GM21717 (cell line): ENCODE results near the gene F7.

Source experiments
- ATAC-seq: cut with Tn5 transposase; IDR thresholded peaks from one replicate; pipeline ENCODE4 v1.9.1; 2021; ENCODE audit warnings: mild to moderate bottlenecking, moderate library complexity; ENCODE audit not compliant: unreplicated experiment

Gene F7

DNA sequence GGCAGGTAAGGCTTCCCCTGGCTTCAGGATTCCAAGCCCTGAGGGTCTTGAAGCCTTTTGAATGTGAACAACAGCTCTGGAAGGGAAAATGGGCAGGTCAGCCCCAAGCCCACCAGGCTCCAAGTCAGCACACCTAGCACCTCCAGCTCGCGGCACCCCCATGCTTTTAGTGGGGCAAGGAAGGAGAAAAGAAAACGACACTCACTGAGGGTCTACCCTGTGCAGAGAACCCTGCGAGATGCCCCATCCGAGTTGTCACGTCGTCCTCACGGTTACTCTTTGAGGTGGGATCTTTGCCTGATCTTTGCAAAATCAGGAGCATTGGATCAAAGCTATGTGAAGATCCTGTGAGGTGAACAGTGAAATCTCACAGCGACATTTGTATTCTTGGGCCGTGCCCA, 11.3 kb downstream of the F7 start:
- no peak for ATAC-seq

DNA sequence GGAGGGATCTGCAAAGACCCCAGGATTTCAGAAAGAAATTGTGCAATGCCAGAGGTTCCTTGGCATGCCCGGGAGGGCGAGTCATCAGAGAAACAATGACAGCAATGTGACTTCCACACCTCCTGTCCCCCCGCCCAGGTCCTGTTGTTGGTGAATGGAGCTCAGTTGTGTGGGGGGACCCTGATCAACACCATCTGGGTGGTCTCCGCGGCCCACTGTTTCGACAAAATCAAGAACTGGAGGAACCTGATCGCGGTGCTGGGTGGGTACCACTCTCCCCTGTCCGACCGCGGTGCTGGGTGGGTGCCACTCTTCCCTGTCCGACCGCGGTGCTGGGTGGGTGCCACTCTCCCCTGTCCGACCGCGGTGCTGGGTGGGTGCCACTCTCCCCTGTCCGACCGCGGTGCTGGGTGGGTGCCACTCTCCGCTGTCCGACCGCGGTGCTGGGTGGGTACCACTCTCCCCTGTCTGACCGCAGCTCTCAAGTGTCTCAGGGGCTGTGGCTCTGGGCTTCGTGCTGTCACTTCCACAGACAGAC, 11.8 kb downstream of the F7 start:
- ATAC-seq, result no peak

DNA sequence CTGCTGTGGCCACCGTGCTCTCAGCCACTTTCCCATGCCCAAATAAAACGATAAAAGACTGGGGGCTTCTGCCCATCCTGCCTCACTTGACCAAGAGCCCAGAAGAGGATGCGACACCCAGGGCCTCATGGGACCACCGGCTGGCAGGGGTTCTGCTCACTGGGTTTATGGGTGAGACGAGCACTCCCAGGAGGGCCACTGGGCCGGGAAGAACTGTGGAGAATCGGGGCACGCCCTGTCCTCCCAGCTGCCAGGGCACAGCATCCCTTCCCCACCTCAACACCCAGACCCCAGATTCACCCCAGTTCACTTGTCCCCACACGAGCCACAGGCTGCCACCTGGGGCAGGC, 12.3 kb downstream of the F7 start:
- no peak for ATAC-seq

DNA sequence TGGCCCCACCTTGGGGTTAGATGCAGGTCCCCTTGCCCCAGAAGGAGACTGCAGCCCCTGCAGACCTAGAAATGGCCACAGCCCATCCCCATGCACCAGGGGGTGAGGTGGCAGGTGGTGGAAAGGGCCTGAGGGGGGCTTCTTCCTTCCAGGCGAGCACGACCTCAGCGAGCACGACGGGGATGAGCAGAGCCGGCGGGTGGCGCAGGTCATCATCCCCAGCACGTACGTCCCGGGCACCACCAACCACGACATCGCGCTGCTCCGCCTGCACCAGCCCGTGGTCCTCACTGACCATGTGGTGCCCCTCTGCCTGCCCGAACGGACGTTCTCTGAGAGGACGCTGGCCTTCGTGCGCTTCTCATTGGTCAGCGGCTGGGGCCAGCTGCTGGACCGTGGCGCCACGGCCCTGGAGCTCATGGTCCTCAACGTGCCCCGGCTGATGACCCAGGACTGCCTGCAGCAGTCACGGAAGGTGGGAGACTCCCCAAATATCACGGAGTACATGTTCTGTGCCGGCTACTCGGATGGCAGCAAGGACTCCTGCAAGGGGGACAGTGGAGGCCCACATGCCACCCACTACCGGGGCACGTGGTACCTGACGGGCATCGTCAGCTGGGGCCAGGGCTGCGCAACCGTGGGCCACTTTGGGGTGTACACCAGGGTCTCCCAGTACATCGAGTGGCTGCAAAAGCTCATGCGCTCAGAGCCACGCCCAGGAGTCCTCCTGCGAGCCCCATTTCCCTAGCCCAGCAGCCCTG, 12.8 kb downstream of the F7 start:
- ATAC-seq, result no peak

DNA sequence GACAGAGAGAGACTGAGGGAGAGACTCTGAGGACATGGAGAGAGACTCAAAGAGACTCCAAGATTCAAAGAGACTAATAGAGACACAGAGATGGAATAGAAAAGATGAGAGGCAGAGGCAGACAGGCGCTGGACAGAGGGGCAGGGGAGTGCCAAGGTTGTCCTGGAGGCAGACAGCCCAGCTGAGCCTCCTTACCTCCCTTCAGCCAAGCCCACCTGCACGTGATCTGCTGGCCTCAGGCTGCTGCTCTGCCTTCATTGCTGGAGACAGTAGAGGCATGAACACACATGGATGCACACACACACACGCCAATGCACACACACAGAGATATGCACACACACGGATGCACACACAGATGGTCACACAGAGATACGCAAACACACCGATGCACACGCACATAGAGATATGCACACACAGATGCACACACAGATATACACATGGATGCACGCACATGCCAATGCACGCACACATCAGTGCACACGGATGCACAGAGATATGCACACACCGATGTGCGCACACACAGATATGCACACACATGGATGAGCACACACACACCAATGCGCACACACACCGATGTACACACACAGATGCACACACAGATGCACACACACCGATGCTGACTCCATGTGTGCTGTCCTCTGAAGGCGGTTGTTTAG, 13.7 kb downstream of the F7 start:
- no peak for ATAC-seq

DNA sequence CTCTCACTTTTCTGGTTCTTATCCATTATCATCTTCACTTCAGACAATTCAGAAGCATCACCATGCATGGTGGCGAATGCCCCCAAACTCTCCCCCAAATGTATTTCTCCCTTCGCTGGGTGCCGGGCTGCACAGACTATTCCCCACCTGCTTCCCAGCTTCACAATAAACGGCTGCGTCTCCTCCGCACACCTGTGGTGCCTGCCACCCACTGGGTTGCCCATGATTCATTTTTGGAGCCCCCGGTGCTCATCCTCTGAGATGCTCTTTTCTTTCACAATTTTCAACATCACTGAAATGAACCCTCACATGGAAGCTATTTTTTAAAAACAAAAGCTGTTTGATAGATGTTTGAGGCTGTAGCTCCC, 14.2 kb downstream of the F7 start:
- no peak for ATAC-seq

- ATAC-seq, result no peak
These were observed 14.9 kb downstream of the F7 start for GRCh38 chr13:113120300-113121182.

DNA sequence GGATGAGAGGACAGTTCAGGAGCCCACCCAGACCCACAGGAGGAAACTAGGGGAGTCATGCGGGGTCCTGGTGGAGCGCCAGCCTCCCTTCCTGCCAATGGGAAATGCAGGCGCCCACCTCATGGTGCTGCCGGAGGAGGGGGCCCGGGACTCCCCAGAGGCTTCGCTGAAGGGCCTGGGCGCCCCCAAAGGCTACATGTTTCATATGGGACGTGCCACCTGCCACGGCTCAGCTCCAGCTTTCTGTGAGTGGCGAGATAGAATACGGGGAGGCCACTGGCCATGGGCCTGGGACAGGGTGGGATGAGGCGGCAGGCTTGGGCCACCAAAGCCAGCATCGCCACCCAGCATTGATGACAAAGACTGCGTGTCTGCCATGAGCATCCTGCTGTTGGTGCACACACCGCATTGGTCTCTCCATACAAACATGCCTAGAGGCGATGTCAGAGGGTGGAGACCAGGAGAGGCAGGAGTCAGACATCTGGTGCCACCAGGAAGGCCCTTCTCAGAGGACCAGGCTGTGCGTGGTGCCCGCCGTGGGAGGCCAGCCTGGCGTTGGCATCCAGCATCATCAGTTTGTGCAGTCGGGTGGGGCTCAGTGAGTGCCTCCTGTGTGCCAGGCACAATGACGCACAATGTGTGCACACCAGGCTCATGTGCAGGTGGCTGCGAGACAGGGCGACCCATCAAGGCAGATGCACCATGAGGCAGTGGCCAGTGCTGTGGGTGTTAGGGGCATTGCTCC, 15.8 kb downstream of the F7 start:
- ATAC-seq, result no peak

DNA sequence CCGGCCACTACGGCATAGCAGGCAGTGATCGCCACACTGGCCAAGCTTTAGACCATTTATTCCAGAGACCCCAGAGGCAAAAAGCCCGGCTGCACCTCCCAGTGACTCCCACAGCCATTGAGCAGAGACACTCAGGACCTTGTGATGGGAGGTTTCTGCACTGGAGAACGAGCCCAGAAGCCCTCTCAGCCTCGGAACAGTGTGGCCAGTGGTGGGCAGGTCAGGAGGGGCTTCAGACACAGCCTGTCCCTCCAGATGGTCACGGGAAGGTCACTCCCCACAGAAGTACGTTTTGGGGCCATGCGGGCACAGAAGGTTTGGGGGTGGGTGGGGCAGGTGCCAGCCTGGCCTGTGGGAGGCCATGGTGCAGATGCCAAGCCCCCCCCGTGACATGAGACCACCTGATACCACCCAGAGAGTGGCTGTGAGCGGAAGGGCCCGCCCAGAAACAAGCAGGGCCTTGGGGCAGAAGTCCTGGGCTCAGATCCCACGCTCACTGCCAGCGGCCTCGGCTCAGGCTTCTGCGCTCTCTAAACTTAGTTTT, 16.4 kb downstream of the F7 start:
- no peak for ATAC-seq

DNA sequence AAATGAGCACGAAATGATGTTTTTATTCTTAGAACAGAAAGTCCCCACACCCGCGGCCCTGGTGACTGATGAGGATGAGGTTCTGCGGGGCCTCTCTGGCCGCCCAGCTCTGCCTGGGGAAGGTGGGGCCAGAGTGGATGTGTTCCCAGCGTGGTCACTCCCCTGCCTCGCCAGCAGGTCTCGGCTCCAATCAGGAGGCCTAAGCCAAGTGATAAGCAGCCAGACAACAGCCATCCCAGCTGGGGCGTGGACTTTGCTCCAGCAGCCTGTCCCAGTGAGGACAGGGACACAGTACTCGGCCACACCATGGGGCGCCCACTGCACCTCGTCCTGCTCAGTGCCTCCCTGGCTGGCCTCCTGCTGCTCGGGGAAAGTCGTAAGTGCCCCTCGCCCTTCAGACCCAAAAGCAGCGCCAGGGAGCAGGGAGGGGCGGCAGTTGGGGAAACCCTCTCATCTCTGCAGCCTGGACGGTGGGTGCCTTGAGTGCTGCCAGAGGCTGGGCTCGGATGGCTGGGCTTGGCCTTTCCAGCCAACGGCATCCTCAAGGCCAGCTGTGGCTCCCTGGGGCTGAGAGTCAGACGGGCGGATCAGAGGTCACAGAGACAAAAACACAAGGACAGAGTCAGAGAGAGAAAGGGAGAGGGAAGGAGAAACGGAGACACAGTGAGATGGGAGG, 17.1 kb downstream of the F7 start, which contains the start of gene F10:
F10 (plus strand) TSS at position 250 of the 676 bp plus-strand sequence; CDS start at position 307, 57 bp downstream.
- ATAC-seq, result no peak

DNA sequence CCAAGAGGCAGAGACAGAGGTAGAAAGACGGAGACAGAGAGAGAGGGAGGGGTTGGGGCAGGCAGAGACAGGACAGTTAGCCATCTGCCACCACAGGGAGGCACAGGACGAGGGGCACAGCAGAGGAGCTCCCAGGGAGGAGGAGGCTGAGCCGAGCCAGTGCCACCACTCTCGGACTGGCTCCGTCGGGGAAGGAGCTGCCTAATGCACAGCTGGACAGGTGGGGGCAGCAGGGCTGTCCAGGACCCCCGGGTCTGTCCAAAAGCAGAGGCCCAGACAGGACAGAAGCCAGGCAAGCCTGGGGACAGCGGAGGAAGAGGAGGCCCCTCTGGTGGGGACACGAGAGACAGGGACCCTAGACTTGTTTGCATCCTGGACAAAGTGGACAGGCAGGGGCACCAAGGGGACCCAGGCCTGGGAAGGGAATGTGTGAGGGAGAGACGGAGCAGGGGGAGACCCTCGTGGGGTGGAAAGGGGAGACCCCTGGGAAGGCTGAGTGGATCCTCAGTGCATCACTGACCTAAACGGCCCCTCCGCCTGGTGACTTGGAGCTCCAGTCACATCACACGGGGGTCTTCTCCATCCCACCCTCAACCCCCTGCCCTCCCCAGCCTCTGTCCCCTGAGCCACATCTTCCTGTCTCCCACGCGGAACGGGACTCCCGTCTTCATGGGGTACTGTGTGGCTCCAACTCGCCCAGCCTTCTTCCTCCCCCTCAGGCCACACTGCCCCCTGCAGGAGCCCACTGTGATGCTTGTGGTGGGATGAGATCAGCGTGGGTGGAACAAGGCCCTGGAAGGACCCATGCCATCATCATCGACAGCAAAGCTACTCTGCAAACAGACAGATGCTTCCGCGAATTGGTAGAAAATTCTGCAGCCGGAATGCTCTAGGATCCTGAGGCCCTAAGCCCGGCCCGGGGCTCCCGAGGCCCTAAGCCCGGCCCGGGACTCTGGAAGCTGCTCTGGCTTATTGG, 17.9 kb downstream of the F7 start:
- ATAC-seq, result no peak

DNA sequence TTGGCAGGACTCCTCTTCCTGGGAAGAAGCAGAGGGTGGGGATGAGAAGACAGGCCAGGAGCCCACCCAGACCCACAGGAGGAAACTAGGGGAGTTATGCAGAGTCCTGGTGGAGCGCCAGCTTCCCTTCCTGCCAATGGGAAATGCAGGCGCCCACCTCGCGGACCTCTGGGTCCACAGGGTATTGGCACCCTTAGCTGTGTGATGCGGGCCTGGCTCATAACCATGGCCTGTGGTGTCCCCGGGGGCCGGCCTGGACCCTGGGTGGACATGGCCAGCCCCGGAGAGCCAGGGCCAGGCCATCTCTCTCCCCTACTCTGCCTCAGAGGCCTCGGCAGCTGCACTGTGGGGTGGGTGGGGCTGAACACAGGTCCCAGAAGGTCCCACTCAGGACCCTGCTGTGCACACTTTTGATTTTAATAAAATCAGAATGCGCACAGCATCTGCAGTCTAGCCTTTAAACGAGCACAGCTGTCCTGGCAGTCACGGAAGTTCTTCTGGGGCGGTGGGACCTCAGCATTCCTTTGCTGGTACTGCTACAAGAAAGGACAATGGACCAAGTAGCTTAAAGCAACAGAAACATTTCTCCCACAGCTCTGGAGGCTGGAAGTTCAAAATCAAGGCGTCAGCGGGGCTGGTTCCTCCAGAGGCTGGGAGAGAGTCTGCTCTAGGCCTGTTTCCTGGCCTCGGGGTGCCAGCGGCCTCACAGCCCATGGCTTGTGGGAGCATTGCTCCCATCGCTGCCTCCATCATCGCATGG, 18.8 kb downstream of the F7 start:
- ATAC-seq, result no peak

DNA sequence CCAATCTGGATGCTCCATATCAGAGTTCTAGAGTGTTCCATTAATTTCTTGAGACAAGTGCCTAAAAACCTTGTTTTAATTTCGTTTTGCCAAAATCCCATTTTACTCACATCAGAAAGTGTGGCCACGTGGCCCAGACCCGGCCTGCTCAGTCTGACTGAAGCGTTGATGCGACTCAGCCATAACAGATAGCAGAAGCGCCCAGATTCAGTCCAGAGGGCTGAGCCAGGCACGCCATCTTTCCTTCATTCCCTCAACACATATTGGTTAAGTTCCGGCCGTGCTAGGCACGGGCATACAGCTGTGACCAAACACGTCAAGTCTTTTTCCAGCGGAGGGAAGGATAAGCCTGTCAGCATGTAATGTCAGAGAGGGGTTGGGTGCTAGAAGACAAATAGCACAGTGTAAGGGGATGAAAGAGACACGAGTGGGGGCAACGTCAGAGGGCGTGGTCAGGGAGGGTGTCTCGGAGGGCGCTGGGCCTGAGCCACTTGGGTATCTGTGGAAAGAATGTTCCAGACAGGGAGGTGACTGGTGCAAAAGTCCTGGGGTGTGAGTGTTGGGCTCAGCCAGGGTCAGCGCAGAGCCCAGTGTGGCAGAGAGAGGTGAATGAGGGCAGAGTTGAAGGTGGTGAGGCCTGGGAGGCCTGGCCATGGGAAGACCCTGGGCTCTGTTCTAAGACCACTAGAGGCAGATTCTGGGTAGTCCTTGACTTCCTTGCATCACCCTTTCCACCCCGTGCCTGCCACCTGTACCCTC, 20.1 kb downstream of the F7 start:
- ATAC-seq, result no peak

GRCh38 chr13:113126265-113127150, 20.9 kb downstream of the F7 start:
- no peak for ATAC-seq

DNA sequence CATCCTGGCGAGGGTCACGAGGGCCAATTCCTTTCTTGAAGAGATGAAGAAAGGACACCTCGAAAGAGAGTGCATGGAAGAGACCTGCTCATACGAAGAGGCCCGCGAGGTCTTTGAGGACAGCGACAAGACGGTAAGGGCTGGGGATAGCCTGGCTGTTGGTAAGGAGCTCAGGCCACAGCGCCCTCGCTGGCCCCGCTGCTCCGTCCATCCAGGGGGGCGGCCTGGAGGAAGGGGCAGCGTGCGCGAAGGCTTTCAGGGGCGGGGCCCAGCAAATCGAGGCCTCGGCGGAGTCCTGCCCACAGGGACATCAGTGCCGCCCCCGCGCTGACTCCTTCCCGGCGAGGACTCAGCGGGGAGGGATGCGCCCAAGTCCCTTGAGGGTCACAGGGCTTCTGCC, 23.9 kb downstream of the F7 start:
- no peak for ATAC-seq
